Measurements from ENCODE around the gene RTN4R. TPM values are rescaled to one million over a fixed set of nuclear protein-coding genes. Genes with fewer than 3 reads are reported as not detected.

Gene RTN4R
- 23.0 to 27.0 TPM (median 25.0 TPM) in 3 replicates for total RNA-seq (2021)
- percentile 48 among the genes with signal in this experiment for Bru-seq, nascent RNA
- long read RNA-seq, experiment 1, transcript RTN4R-201 (2 exons, 2,157 nt) = major isoform, 75 of 83 reads
- long read RNA-seq, experiment 1, partial matches to known transcripts = 0 of 83 reads
- long read RNA-seq, experiment 1, other reads (novel, unspliced or antisense) = 8 of 83 reads
- long read RNA-seq, experiment 2, transcript RTN4R-201 (2 exons, 2,157 nt) = major isoform, 23 of 43 reads
- long read RNA-seq, experiment 2, partial matches to known transcripts = 0 of 43 reads
- long read RNA-seq, experiment 2, other reads (novel, unspliced or antisense) = 19 of 43 reads
- long read RNA-seq, experiment 3 = 0 reads

GRCh38 chr22:20268279-20269012 lies at the start of gene RTN4R:
Gene RTN4R (minus strand): TSS chr22:20268318. CDS start chr22:20268092, 226 bp downstream.
- POLR2A ChIA-PET = interaction anchor here (0.5 kb wide), 1 partner anchor 150 kb away, joined by 3 read pairs; no protein-coding TSS in a partner anchor
- ATAC-seq (peak; percentile 80), DNase-seq (ENCODE audit: low spot score) (peak; percentile 73)
- peaks cover 11% of the 10 kb centered on the region for H3K4me1 Mint-ChIP-seq
- H3K27ac Mint-ChIP-seq = peak within 1 kb of the TSS; percentile 63
- CTCF ChIA-PET = interaction anchor here (0.9 to 1.0 kb wide), 3 partner anchors 10 to 111 kb away, joined by 3 read pairs; no protein-coding TSS in a partner anchor
- H3K36me3 Mint-ChIP-seq = no peaks in the 10 kb centered on the region
- H3K4me3 Mint-ChIP-seq = peak within 1 kb of the TSS; percentile 67
- no peaks in the 10 kb centered on the region for H3K27me3 Mint-ChIP-seq (ENCODE audit: low read depth)
- H3K9me3 Mint-ChIP-seq = no peaks in the 10 kb centered on the region
- no peak for TF ChIP-seq PREB (CRISPR knock-in tag; IDR thresholded peaks at IDR 0.05; ENCODE audit: borderline replicate concordance)
- peak; percentile 37; the same call in 1 of the 2 replicates for TF ChIP-seq SP1 (CRISPR knock-in tag; conservative IDR thresholded peaks at IDR 0.05)
- TF ChIP-seq MLX (CRISPR knock-in tag; IDR thresholded peaks at IDR 0.05) = no peak
- no peak for TF ChIP-seq GRHL2 (CRISPR knock-in tag; IDR thresholded peaks at IDR 0.05; ENCODE audit: insufficient replicate concordance, severe bottlenecking)
- TF ChIP-seq PRDM15 (CRISPR knock-in tag; IDR thresholded peaks at IDR 0.05) = no peak
- TF ChIP-seq NFYB (CRISPR knock-in tag; conservative IDR thresholded peaks at IDR 0.05; ENCODE audit: low read depth) = 0 out of 2 replicates have a peak, but pooled peaks have one; percentile 3
- no peak for TF ChIP-seq ATF2 (CRISPR knock-in tag; IDR thresholded peaks at IDR 0.05; ENCODE audit: borderline replicate concordance, low read depth)
- TF ChIP-seq ATF1 (CRISPR knock-in tag; IDR thresholded peaks at IDR 0.05) = no peak
- no peak for TF ChIP-seq NR3C1 (CRISPR knock-in tag; conservative IDR thresholded peaks at IDR 0.05; ENCODE audit: low read depth)
- no peak for TF ChIP-seq CDX4 (CRISPR knock-in tag; IDR thresholded peaks at IDR 0.05; ENCODE audit: borderline replicate concordance)
- TF ChIP-seq ARID4B (CRISPR knock-in tag; IDR thresholded peaks at IDR 0.05; ENCODE audit: borderline replicate concordance) = no peak
- 0 out of 2 replicates have a peak, but pooled peaks have one; percentile 22 for TF ChIP-seq TEAD1 (CRISPR knock-in tag; IDR thresholded peaks at IDR 0.05)
- TF ChIP-seq ESRRA (CRISPR knock-in tag; IDR thresholded peaks at IDR 0.05; ENCODE audit: borderline replicate concordance) = no peak
- no peak for TF ChIP-seq ATF6 (CRISPR knock-in tag; IDR thresholded peaks at IDR 0.05)
- no peak for TF ChIP-seq ZNF138 (CRISPR knock-in tag; conservative IDR thresholded peaks at IDR 0.05)
- TF ChIP-seq ZNF281 (CRISPR knock-in tag; IDR thresholded peaks at IDR 0.05) = no peak

All from WTC11 (cell line).